ENCODE measurements around the gene KCNV2.

GRCh38 chr9:2725898-2726649 is 8.8 kb downstream of the KCNV2 start:
- TF ChIP-seq, protein P1, sequence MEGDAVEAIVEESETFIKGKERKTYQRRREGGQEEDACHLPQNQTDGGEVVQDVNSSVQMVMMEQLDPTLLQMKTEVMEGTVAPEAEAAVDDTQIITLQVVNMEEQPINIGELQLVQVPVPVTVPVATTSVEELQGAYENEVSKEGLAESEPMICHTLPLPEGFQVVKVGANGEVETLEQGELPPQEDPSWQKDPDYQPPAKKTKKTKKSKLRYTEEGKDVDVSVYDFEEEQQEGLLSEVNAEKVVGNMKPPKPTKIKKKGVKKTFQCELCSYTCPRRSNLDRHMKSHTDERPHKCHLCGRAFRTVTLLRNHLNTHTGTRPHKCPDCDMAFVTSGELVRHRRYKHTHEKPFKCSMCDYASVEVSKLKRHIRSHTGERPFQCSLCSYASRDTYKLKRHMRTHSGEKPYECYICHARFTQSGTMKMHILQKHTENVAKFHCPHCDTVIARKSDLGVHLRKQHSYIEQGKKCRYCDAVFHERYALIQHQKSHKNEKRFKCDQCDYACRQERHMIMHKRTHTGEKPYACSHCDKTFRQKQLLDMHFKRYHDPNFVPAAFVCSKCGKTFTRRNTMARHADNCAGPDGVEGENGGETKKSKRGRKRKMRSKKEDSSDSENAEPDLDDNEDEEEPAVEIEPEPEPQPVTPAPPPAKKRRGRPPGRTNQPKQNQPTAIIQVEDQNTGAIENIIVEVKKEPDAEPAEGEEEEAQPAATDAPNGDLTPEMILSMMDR (IDR thresholded peaks at IDR 0.05) = no peak
- TF ChIP-seq POLR2AphosphoS5 (IDR thresholded peaks at IDR 0.05; ENCODE audit: insufficient read depth in 1 of 2, low read depth in 1 of 2) (no peak), POLR2A (IDR thresholded peaks at IDR 0.05) (no peak)

Measured in vagina (tissue), 2 donors.